ENCODE data around the gene MEAF6.
A peak's percentile ranks its signal among the peaks of the same experiment; 100 is the strongest.

The MEAF6 gene

GRCh38 chr1:37484325-37485051 is 30.1 kb downstream of the MEAF6 start:
- DNase-seq (ENCODE audit: low spot score) = no peak

DNA sequence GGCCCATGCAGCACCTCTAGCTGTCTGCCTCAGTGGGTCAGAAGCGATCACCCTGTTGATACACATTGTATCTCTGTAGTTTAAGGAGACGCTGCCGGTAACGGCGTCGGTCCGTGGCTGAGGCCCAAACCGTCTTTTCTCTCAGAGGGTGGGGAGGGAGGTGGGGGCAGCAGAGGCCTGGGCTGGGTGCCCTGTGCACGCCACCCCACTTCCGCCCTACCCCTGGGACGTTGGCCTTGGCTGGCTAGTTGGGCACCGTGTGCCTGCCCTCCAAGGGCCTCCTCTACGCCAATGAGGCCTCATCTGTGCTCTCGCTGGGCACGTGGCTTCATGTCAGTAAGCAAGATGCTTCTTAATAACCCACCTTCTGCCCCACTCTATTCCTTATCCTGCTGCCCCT is 30.8 kb downstream of the MEAF6 start:
- no peak for DNase-seq (ENCODE audit: low spot score)

DNA sequence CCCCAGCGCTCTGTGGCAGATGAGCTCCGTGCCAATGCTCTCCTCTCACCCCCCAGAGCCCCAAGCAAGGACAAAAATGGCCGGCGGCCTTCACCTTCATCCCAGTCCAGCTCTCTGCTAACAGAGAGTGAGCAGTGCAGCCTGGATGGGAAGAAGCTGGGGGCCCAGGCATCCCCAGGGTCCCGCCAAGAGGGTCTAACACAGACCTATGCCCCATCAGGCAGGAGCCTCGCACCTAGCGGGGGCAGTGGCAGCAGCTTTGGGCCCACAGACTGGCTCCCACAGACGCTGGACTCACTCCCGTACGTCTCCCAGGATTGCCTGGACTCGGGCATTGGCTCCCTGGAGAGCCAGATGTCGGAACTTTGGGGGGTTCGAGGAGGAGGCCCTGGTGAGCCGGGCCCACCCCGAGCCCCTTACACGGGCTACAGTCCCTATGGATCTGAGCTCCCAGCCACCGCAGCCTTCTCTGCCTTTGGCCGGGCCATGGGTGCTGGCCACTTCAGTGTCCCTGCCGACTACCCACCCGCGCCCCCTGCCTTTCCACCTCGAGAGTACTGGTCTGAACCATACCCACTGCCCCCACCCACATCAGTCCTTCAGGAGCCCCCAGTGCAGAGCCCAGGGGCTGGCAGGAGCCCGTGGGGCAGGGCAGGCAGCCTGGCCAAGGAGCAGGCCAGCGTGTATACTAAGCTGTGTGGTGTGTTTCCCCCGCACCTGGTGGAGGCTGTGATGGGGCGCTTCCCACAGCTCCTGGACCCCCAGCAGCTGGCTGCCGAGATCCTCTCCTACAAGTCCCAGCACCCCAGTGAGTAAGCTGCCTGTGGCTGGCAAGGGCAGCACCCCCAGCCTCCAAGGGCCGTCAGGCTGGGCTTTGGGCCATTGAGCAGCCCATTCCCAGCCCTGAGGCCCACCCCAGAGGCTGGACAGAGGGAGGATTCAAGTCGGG is 31.5 kb downstream of the MEAF6 start:
- no peak for DNase-seq (ENCODE audit: low spot score)

DNA sequence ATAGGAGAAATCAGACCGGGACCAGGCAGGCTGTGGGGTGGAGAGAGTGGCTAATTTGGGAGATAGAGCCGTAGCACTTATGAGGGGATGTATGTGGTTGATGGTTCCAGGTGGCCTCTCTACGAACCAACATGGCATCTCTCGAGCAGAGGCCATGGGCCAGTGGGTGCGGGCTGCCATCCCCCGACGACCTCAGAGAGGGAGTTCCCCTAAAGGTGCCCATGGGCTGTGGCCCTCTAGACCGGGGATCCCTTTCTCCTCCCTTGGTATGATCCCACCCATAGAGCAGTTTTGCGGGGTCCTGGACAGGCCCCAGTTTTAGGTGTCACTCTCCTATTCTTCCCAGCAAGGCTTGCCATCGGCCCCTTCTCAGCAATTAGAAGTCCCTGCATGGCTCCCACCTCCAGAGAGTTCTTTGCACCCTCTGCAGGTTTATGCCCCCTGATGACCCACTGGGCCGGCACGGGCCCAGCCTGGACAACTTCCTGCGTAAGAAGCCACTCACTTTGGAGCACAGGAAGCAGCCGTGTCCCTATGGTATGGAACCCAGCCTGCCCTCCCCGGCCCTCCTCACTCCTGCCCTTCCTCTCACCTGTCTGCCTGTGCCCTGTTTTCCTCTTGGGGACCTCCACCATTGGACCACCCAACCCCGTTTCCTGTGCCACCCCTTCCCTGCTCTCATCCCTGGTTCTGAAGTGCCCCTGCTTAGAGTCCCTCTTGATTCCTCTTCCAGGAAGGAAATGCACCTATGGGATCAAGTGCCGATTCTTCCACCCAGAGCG is 32.4 kb downstream of the MEAF6 start:
- no peak for DNase-seq (ENCODE audit: low spot score)

GRCh38 chr1:37481289-37482003 is 33.1 kb downstream of the MEAF6 start:
- DNase-seq (ENCODE audit: low spot score) = no peak

DNA sequence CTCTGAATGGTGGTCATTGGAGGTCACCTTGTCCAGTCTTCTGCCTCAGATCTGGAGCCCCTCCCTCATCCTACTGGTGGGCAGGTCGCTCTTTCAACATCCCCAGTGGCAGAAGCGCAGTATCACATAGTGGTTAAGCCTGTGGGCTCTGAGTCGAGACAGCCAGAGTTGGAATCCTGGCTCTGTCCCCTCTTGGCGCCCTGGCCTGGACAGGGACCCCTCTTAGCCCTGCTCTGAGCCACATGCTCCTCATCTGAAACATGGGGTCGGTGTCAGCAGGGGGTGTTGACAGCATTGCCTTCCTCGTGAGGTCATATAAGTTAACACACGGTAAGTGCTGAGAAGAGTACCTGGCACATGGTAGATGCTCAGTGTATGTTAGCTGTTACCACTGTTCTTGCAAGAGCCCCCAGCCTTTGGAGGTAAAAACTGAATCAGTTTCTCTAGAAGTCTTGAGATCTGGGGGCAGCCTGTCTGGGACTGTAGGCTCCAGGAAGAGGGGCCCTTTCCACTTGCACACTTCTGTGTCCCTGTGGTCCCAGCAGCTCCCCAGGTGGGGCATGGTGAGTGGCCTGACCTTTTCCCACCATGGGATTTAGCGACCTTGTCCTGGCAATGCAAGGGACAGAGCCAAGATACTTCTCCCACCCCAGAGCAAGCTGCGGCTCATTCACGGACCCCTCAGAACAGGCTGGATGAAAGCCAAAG is 33.8 kb downstream of the MEAF6 start:
- no peak for DNase-seq (ENCODE audit: low spot score)

DNA sequence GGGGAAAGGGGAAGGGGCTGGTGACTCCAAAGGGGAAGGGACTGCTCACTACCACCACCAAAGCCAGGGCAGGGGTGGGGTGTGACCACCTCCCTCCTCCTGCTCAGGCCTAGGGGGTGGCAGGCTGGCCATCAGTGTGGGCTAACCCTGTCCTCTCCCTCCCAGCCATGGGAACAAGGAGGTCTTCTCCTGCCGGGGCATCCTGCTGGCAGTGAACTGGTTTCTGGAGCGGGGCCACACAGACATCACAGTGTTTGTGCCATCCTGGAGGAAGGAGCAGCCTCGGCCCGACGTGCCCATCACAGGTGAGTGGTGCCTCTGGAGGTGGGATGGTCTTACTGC is 34.5 kb downstream of the MEAF6 start:
- no peak for DNase-seq (ENCODE audit: low spot score)

- DNase-seq (ENCODE audit: low spot score) = peak; percentile 68
These were observed 35.1 kb downstream of the MEAF6 start for GRCh38 chr1:37479255-37480124.

DNA sequence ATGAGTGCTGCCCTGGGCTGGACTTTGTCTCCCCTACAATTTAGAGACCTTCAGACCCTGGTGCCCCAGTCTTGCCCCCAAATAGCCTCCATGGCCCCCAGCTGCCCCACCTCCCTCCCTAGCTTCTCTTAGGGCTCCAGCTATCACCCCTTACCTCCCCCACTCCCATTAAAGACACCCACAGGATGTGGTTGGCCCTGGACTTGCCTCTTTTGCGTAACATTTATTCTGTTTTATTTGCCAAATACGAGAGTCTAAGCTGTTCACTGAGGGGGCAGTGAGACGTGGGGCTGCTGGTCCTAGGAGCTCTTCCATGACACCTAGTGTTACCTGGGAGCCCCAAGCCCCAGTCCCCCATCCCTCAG is 35.7 kb downstream of the MEAF6 start:
- no peak for DNase-seq (ENCODE audit: low spot score)

GRCh38 chr1:37478451-37478881 is 36.1 kb downstream of the MEAF6 start:
- no peak for DNase-seq (ENCODE audit: low spot score)

DNA sequence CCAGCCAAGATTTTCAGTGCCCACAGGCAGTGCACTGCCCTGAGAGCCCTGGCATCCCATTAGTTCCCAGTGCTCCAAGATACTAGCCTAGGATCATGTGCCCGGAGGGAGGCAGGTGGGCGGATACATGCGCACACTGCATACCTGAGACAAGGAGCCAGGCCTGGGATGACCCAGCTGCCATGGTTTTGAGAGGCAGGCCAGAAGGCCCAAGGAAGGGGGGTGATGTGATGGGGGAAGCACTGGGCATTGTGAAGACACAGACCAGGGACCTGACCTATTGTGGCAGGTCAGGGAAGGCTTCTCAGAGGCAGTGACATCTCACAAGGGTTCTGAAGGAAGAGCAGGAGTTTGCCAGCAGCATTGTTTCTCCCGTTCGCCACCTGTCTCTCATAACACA is 36.6 kb downstream of the MEAF6 start:
- DNase-seq (ENCODE audit: low spot score) = no peak

DNA sequence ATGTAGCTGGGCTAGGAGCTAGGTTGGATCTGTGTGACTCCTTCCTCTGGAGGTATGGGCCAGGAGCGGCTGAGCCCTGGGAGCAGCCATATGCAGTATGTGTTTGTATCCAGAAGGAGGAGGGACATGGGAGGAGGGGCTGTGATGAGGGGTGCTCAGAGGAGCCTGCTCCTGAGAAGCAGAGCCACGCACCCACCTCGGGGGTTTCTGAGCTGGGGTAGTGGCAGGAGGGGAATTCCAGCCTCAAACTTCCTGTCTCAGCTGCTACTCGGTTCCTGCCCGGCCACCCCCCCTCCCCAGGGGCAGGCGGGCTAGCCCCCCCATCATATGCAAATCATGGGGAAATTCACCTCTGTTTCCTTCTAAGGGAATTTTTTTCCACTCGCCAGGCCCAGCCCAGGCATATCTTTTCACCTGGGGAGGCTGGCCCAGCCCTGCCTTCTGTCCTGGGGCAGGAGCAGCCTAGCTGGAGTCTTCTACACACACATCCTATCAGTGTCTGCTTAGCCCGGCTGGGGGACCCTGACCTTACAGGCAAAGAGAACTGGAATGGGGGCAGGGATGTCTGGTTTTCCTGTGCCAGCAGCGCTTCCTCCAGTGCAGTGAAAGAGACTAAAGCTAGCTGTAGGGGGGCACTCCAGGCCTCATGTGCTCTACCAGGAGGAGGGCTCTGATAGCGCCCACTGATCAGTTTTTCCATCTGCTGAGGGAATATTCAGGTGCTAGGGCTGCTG is 37.2 kb downstream of the MEAF6 start:
- DNase-seq (ENCODE audit: low spot score) = no peak

- DNase-seq (ENCODE audit: low spot score) = peak; percentile 77
These were observed 37.9 kb downstream of the MEAF6 start for GRCh38 chr1:37476460-37477197.

- DNase-seq (ENCODE audit: low spot score) = no peak
These were observed 38.5 kb downstream of the MEAF6 start for GRCh38 chr1:37476087-37476452.

DNA sequence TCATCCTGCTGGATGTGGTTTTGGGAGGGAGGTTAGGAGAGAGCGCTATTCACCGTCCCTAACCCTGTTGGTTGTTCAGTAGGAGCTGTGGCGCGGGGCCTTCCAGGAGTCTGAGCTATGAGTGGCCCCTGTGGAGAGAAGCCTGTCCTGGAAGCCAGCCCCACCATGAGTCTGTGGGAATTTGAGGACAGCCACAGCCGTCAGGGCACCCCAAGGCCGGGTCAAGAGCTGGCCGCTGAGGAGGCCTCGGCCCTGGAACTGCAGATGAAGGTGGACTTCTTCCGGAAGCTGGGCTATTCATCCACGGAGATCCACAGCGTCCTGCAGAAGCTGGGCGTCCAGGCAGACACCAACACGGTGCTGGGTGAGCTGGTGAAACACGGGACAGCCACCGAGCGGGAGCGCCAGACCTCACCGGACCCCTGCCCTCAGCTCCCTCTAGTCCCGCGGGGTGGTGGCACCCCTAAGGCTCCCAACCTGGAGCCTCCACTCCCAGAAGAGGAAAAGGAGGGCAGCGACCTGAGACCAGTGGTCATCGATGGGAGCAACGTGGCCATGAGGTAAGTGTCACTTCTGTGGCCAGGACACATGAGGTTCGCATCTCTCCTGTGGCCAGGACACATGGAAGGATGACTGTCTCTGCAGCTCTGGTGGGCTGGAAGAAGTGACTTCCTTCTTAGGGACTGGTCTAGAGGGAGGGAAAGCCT is 39.0 kb downstream of the MEAF6 start:
- DNase-seq (ENCODE audit: low spot score) = no peak

GRCh38 chr1:37474697-37475379 is 39.7 kb downstream of the MEAF6 start:
- no peak for DNase-seq (ENCODE audit: low spot score)

- DNase-seq (ENCODE audit: low spot score) = peak; percentile 85
These were observed 40.4 kb downstream of the MEAF6 start, which contains the start of gene ZC3H12A for GRCh38 chr1:37474046-37474696. ZC3H12A (plus strand) TSS chr1:37474580; CDS start chr1:37475497, 917 bp downstream.
